ENCODE data around the gene OXA1L.
A peak's percentile ranks its signal among the peaks of the same experiment; 100 is the strongest.
"Not testable (repeated sequence)": the region's sequence is repeated elsewhere in the genome, so short reads cannot be mapped to it uniquely, and the experiment has no call there.

The OXA1L gene

GRCh38 chr14:22766457-22767322, at the start of gene OXA1L:
OXA1L (plus strand) TSS chr14:22766688; CDS start chr14:22766702, 14 bp downstream.
- DNase-seq (ENCODE audit: low read depth in 2 of 2): peak; percentile 89 to 91

DNA sequence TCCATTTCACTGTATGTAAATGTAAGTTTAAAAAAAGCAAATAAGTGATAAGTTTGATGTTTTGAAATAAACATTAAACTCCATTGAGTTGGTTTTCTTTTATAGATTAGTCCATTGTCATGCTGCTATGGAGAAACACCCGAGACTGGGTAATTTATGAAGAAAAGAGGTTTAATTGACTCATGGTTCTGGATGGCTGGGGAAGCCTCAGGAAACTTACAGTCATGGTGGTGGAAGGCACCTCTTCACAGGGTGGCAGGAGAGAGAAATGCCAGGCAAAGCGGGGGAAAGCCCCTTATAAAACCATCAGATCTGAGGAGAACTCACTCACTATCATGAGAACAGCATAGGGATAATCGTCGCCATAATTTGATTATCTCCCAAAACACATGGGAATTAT, 48.4 kb upstream of the OXA1L start:
- no peak for DNase-seq (ENCODE audit: low read depth in 2 of 2)

- DNase-seq (ENCODE audit: low read depth in 2 of 2): no peak
These were observed 45.3 kb upstream of the OXA1L start for GRCh38 chr14:22721213-22721612.

- DNase-seq (ENCODE audit: low read depth in 2 of 2): no peak
These were observed 42.7 kb upstream of the OXA1L start for GRCh38 chr14:22723815-22724214.

DNA sequence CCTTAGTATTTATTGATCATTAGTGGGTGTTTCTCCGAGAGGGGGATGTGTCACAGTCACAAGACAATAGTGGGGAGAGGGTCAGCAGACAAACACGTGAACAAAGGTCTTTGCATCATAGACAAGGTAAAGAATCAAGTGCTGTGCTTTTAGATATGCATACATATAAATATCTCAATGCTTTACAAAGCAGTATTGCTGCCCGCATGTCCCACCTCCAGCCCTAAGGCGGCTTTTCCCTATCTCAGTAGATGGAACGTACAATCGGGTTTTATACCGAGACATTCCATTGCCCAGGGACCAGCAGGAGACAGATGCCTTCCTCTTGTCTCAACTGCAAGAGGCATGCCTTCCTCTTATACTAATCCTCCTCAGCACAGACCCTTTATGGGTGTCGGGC, 41.6 kb upstream of the OXA1L start:
- DNase-seq (ENCODE audit: low read depth in 2 of 2): not testable (repeated sequence)

DNA sequence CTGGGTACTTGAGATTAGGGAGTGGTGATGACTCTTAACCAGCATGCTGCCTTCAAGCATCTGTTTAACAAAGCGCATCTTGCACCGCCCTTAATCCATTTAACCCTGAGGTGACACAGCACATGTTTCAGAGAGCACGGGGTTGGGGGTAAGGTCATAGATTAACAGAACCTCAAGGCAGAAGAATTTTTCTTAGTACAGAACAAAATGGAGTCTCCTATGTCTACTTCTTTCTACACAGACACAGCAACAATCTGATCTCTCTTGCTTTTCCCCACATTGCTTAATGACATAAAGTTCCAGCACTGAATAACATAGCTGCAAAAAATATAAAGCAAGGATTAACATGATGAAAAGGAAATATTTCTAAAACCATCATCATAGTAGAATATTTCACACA, 41.1 kb upstream of the OXA1L start:
- DNase-seq (ENCODE audit: low read depth in 2 of 2): not testable (repeated sequence)

DNA sequence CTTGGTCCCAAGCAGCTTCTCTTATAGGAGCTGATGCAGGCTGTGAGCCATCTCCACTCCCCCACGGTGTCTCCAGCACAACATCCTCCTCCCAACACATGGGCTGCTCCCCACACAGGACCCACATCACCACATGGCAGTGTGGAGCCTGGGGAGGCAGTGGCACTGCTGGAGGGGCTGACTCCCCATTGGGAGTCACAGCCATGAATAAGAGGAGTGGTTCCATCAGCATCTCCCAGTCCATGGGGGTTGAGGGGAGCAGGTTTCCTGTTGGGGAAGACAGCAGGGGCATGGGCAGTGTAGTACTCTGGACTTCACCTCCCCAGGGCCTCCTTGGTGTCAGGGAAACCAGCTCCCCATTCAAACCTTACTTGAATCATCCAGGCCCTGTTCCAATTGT, 40.5 kb upstream of the OXA1L start:
- DNase-seq (ENCODE audit: low read depth in 2 of 2): no peak

GRCh38 chr14:22732062-22732461, 34.4 kb upstream of the OXA1L start:
- not testable (repeated sequence) for DNase-seq (ENCODE audit: low read depth in 2 of 2)

DNA sequence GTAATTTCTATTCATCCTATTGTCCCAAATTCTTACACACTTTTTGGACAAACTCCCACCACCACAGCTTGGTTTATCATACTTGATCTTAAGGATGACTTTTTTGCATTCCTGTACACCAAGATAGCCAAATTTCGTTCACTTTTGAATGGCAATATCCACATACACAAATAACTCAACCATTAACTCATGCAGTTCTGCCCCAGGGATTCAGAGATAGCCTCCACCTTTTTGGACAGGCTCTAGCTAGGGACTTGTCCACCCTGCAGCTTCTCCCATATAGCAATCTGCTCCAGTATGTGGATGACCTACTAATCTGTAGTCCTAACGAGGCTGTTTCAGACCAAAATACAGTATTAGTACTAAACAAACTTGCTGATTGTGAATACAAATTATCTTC, 32.7 kb upstream of the OXA1L start:
- DNase-seq (ENCODE audit: low read depth in 2 of 2): no peak

DNA sequence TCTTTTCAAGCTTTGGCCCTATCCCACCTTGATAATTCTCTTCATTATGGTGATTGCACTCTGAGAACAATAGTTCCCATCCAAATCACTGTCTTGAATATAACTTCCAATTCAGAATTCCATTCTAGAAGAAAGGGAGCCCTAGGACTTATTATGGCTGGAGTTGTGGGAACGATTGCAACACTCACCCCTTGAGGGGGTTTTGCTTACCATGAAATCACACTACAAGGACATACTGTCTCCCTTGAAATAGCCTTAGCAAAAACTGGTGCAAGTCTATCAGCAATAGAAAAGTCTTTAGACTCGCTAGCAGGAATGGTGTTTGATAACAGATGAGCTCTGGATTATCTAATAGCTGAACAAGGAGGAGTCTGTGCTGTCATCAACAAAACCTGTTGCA, 31.4 kb upstream of the OXA1L start:
- DNase-seq (ENCODE audit: low read depth in 2 of 2): no peak

DNA sequence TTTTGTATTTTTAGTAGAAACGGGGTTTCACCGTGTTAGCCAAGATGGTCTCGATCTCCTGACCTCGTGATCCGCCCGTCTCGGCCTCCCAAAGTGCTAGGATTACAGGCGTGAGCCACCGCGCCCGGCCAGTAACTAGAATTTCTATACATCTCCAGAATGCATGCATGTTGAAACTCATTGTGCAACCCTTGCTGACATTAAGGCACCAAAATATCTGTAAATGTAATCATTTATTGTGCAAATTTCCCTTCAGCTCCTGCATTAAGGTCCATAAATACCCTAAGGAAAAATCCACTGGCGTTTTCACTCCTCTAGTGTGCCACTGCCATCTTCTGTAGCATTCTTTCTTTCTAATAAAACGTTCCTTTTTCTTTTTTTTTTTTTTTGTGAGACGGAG, 30.1 kb upstream of the OXA1L start:
- not testable (repeated sequence) for DNase-seq (ENCODE audit: low read depth in 2 of 2)

GRCh38 chr14:22737052-22737451, 29.4 kb upstream of the OXA1L start:
- DNase-seq (ENCODE audit: low read depth in 2 of 2): no peak

- no peak for DNase-seq (ENCODE audit: low read depth in 2 of 2)
These were observed 27.1 kb upstream of the OXA1L start for GRCh38 chr14:22739423-22739822.

GRCh38 chr14:22740020-22740419, 26.5 kb upstream of the OXA1L start:
- DNase-seq (ENCODE audit: low read depth in 2 of 2): no peak

DNA sequence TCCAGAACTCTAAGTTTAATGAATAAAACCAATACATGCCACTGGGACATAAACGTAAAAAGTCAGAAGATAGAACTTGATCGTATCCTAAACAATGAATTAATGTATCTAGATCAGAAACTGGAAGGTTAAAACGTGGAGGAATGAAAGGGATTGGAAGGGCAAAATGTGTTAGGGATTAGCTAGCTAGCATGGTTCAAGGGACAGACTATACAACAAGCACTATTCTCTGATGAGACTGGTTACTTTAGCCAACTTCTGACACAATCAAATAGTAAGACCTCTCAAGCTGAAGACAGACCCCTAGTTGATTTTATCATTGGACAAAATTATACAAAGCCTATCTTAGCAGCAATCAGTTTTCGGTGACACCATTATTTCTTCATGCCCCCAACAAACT, 18.7 kb upstream of the OXA1L start:
- no peak for DNase-seq (ENCODE audit: low read depth in 2 of 2)

DNA sequence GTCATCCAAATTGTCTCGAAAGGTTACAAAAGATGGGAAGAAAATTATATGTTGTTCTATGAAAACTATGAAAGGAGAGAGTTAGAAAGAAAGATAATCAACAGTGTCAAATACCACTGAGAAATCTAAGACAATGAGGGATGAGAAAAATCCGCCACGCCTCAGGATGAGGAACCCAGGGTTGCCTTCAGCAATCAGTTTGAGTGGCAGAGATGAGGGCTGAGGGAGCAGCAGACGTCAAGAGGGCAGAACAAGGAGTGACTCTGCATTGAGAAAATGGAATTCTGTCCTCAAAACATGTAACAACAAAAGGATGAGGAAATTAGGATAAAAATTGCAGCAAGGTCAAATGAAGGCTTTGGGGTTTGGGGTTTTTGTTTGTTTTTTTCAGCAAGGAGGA, 18.3 kb upstream of the OXA1L start:
- no peak for DNase-seq (ENCODE audit: low read depth in 2 of 2)

GRCh38 chr14:22748631-22749068, 17.8 kb upstream of the OXA1L start:
- no peak for DNase-seq (ENCODE audit: low read depth in 2 of 2)

DNA sequence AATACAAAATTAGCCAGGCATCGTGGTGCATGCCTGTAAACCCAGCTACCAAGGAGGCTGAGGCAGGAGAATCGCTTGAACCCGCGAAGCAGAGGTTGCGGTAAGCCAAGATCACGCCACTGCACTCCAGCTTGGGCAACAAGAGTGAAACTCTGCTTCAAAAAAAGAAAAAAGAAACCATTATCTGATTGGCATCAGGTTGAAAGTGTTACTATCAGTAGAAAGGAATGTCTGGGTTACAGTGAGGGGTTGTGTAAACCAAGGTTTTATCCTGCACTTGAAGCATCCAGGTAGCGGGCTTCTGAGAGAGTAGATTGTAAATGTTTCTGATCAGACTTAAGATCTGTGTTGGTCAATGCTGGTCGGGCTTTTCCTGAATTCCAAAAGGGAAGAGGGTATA, 14.1 kb upstream of the OXA1L start:
- DNase-seq (ENCODE audit: low read depth in 2 of 2): no peak

DNA sequence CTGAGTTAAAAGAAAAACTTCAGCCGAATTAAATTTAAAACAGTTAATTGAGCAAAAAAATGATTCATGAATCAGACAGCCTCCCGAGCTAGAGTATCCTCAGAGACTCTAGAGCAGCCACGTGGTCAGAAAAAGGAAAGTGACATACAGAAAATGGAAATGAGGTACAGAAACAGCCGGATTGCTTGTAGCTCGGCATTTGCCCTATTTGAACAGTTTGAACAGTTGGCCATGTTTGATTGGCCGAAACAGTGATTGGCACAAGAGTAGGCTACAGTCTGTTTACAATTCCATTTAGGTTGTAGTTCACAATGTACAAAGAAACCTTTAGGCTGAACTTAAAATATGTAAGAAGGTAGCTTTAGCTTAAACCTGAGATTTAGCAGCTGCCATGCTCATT, 12.9 kb upstream of the OXA1L start:
- no peak for DNase-seq (ENCODE audit: low read depth in 2 of 2)

DNA sequence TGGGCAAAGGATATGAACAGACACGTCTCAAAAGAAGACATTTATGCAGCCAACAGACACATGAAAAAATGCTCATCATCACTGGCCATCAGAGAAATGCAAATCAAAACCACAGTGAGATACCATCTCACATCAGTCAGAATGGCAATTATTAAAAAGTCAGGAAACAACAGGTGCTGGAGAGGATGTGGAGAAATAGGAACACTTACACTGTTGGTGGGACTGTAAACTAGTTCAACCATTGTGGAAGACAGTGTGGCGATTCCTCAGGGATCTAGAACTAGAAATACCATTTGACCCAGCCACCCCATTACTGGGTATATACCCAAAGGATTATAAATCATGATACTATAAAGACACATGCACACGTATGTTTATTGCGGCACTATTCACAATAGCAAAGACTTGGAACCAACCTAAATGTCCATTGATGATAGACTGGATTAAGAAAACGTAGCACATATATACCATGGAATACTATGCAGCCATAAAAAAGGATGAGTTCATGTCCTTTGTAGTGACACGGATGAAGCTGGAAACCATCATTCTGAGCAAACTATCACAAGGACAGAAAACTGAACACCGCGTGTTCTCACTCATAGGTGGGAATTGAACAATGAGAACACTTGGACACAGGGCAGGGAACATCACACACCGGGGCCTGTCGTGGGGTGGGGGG, 8.4 kb upstream of the OXA1L start:
- DNase-seq (ENCODE audit: low read depth in 2 of 2): not testable (repeated sequence)

GRCh38 chr14:22761734-22762133, 4.8 kb upstream of the OXA1L start:
- no peak for DNase-seq (ENCODE audit: low read depth in 2 of 2)

DNA sequence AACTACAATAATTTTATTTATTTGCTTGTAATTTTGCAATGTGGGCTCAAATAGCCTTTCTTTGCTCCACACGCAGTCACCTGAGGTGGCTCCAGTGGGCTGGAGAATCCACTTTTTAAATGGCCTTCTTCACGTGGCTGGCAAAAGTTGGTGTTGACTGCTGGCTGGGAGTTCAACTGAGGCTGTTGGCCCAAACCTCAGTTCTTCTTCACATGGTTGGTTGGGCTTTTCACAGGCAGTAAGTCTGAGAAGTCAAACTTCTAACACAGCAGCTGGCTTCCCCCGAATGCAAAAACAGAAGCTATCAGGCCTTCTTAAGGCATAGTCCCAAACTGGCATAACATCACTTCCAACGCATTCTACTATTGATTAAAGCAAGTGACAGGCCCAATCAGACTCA, 2.1 kb upstream of the OXA1L start:
- DNase-seq (ENCODE audit: low read depth in 2 of 2): no peak

GRCh38 chr14:22767323-22767589, 768 bp downstream of the OXA1L start:
- no peak for DNase-seq (ENCODE audit: low read depth in 2 of 2)

Measured in stimulated activated CD8-positive, alpha-beta memory T cell treated with anti-CD3 and anti-CD28 coated beads, Interleukin-7, amount 100 ng/mL, for 1 hour (primary cell).